CD14-positive monocyte (primary cell): Measurements from ENCODE around the gene SPTSSA. TPM values are rescaled to one million over a fixed set of nuclear protein-coding genes. Genes with fewer than 3 reads are reported as not detected.
A peak's percentile ranks its signal among the peaks of the same experiment; 100 is the strongest.

Experiments used
- DNase-seq, 3 donors: peaks; one replicate each; pipeline ENCODE4 v3.0.0-alpha.2; 2011 to 2022
- H2AFZ ChIP-seq: 2 replicates; pipeline ENCODE4 v1.6.0; 2012; ENCODE audit warnings: mild to moderate bottlenecking, low read depth, low read length, inconsistent platforms; ENCODE audit not compliant: insufficient read depth, poor library complexity, severe bottlenecking
- H3K27ac ChIP-seq, 2 donors: 1 replicate in 1 of 2; 2 replicates in 1 of 2; pipeline ENCODE4 v1.5.1; 2012 to 2013; ENCODE audit warnings: low read length in 2 of 2, control low read depth in 1 of 2, inconsistent platforms in 1 of 2, low read depth in 1 of 2, mild to moderate bottlenecking in 1 of 2
- H3K27me3 ChIP-seq, 2 donors: one replicate each; pipeline versions ENCODE4 v1.6.0 to v1.6.1; 2011 to 2013; ENCODE audit warnings: low read length in 2 of 2; ENCODE audit not compliant: control insufficient read depth in 2 of 2, insufficient read depth in 2 of 2
- H3K36me3 ChIP-seq, 2 donors: replicated peaks in 1 of 2; 1 replicate in 1 of 2; 2 replicates in 1 of 2; pipeline versions ENCODE4 v1.5.1 to v1.6.1; 2012 to 2013; ENCODE audit warnings: low read length in 2 of 2, control low read depth in 1 of 2, inconsistent platforms in 1 of 2, mild to moderate bottlenecking in 1 of 2; ENCODE audit not compliant: insufficient read depth in 2 of 2, control insufficient read depth in 1 of 2
- H3K4me1 ChIP-seq, 2 donors: 1 replicate in 1 of 2; 2 replicates in 1 of 2; pipeline versions ENCODE4 v1.5.1 to v1.6.1; 2012 to 2013; ENCODE audit warnings: low read length in 2 of 2, control low read depth in 1 of 2, inconsistent platforms in 1 of 2, mild to moderate bottlenecking in 1 of 2, moderate library complexity in 1 of 2; ENCODE audit not compliant: insufficient read depth in 2 of 2, control insufficient read depth in 1 of 2
- H3K4me2 ChIP-seq: replicated peaks from 2 replicates; pipeline ENCODE3; 2012; ENCODE audit warnings: low read length, moderate library complexity, mild to moderate bottlenecking; ENCODE audit not compliant: poor library complexity, severe bottlenecking; ENCODE audit errors: extremely low read depth
- H3K4me3 ChIP-seq, 3 experiments: fragments of 200-600 bp in 1 of 3; sonication (generic) in 1 of 3; replicated peaks in 1 of 3; 1 replicate in 2 of 3; 2 replicates in 1 of 3; pipeline ENCODE4 v1.5.1; 2011 to 2013; ENCODE audit warnings: low read length in 3 of 3, mild to moderate bottlenecking in 3 of 3, control low read depth in 2 of 3, low read depth in 2 of 3, inconsistent platforms in 1 of 3, moderate library complexity in 1 of 3
- H3K79me2 ChIP-seq: 2 replicates; pipeline ENCODE4 v1.6.0; 2012; ENCODE audit warnings: mild to moderate bottlenecking, control low read depth, inconsistent platforms, low read length, moderate library complexity; ENCODE audit not compliant: insufficient read depth
- H3K9ac ChIP-seq: 2 replicates; pipeline ENCODE4 v1.6.0; 2017; ENCODE audit warnings: low read length, mild to moderate bottlenecking; ENCODE audit not compliant: insufficient read depth, poor library complexity, severe bottlenecking
- H3K9me3 ChIP-seq, 2 donors: replicated peaks in 1 of 2; 1 replicate in 1 of 2; 2 replicates in 1 of 2; pipeline versions ENCODE4 v1.5.1 to v1.6.1; 2012 to 2013; ENCODE audit warnings: low read length in 2 of 2, control low read depth in 1 of 2; ENCODE audit not compliant: control insufficient read depth in 1 of 2, insufficient read depth in 1 of 2
- H4K20me1 ChIP-seq: 2 replicates; pipeline ENCODE4 v1.6.0; 2012; ENCODE audit warnings: mild to moderate bottlenecking, low read length, control low read depth, moderate library complexity; ENCODE audit not compliant: insufficient read depth
- H3K27ac Mint-ChIP-seq, 7 donors: one replicate each; pipeline ENCODE4 v1.8.0; 2020; ENCODE audit warnings: mild to moderate bottlenecking in 7 of 7, mixed read lengths in 7 of 7, moderate library complexity in 6 of 7, inconsistent platforms in 2 of 7
- H3K27me3 Mint-ChIP-seq, 3 donors: one replicate each; pipeline ENCODE4 v1.8.0; 2021 to 2022; ENCODE audit warnings: low read depth in 3 of 3, mild to moderate bottlenecking in 3 of 3, mixed read lengths in 3 of 3, moderate library complexity in 3 of 3, inconsistent platforms in 1 of 3
- H3K36me3 Mint-ChIP-seq, 2 donors: one replicate each; pipeline ENCODE4 v1.8.0; 2020; ENCODE audit warnings: mixed read lengths in 2 of 2, inconsistent platforms in 1 of 2, mild to moderate bottlenecking in 1 of 2
- H3K4me1 Mint-ChIP-seq: one replicate; pipeline ENCODE4 v1.8.0; 2020; ENCODE audit warnings: mild to moderate bottlenecking, mixed read lengths
- H3K4me3 Mint-ChIP-seq, 2 donors: one replicate each; pipeline ENCODE4 v1.8.0; 2020; ENCODE audit warnings: mild to moderate bottlenecking in 2 of 2, mixed read lengths in 2 of 2, moderate library complexity in 1 of 2
- H3K9me3 Mint-ChIP-seq, 7 donors: one replicate each; pipeline ENCODE4 v1.8.0; 2020 to 2022; ENCODE audit warnings: mixed read lengths in 7 of 7, mild to moderate bottlenecking in 6 of 7, moderate library complexity in 6 of 7, inconsistent platforms in 2 of 7
- CTCF ChIP-seq: fragments of 200-600 bp; IDR thresholded peaks from one replicate; pipeline ENCODE4 v1.8.0; 2022; ENCODE audit warnings: antibody characterized with exemption, mild to moderate bottlenecking
- WGBS: methylation state at CpG from one replicate; pipeline ENCODE4 v1.1.5; 2013; ENCODE audit warnings: missing lambda C conversion rate; ENCODE audit not compliant: insufficient coverage; 5-methylcytosine and 5-hydroxymethylcytosine counted together
- intact Hi-C, 2 donors: fragments of 100-400 bp; cut with micrococcal nuclease; formaldehyde crosslinking; loops; one replicate each; pipeline versions ENCODE4 v1.15.0 to v1.15.1; 2023
- polyA plus RNA-seq, 3 donors: library from polyadenylated mRNA; depleted of rRNA in 1 of 3; unstranded in 2 of 3; stranded (reverse) in 1 of 3; fragments of 300-500 nt in 2 of 3; fragments of >200 nt in 1 of 3; fragmentation: Illumina TruSeq in 2 of 3; gene quantifications; 1 replicate in 2 of 3; 2 replicates in 1 of 3; pipeline ENCODE4 v1.2.3, GENCODE V29; 2012 to 2021

Gene SPTSSA
- polyA plus RNA-seq, 3 donors, result 14.2 to 85.7 (median 70.6) TPM

- Mint-ChIP-seq H3K4me3 (no peak overlapping the region), H3K36me3 (peaks cover 25 to 51% of the 10 kb centered on the region in 2 donors), H3K4me1 (peaks cover 17% of the 10 kb centered on the region), H3K9me3 (no peaks in the 10 kb centered on the region), H3K27ac (no peak overlapping the region), H3K27me3 (no peaks in the 10 kb centered on the region)
- no peak overlapping the region for H2AFZ ChIP-seq
- peaks cover 27 to 42% of the 10 kb centered on the region in 2 donors for H3K36me3 ChIP-seq
- no peak overlapping the region for H3K4me3 ChIP-seq
- no peaks in the 10 kb centered on the region for H3K27me3 ChIP-seq
- no peak overlapping the region for H3K4me2 ChIP-seq
- H3K9ac ChIP-seq, result no peak overlapping the region
- H4K20me1 ChIP-seq, result peaks cover 43% of the 10 kb centered on the region
- TF ChIP-seq CTCF, result no peak
- H3K9me3 ChIP-seq, result no peaks in the 10 kb centered on the region
- intact Hi-C loops, result no loop called here
- WGBS, result no CpG with 5 or more reads among the region's 3 CpGs
- H3K27ac ChIP-seq, result peak overlapping the region in 1 of 2 donors; percentile 14
- H3K79me2 ChIP-seq, result peaks cover 91% of the 10 kb centered on the region
- no peak for DNase-seq
- peaks cover 14% of the 10 kb centered on the region in 2 donors for H3K4me1 ChIP-seq
These were observed 4.9 kb downstream of the SPTSSA start for GRCh38 chr14:34457186-34457585.

GRCh38 chr14:34453226-34453625 lies 8.8 kb downstream of the SPTSSA start:
- H3K27me3 ChIP-seq, result no peaks in the 10 kb centered on the region
- Mint-ChIP-seq H3K27ac (peak overlapping the region in 3 of 7 donors; percentile 32 to 80 (median 40)), H3K9me3 (peaks cover 0 to 2% (median 0%) of the 10 kb centered on the region in 7 donors), H3K36me3 (peaks cover 39 to 71% of the 10 kb centered on the region in 2 donors), H3K4me3 (no peak overlapping the region), H3K4me1 (no peaks in the 10 kb centered on the region), H3K27me3 (peaks cover 0 to 1% (median 0%) of the 10 kb centered on the region in 3 donors)
- peaks cover 89% of the 10 kb centered on the region for H3K79me2 ChIP-seq
- TF ChIP-seq CTCF, result no peak
- H3K27ac ChIP-seq, result no peak overlapping the region
- peaks cover 50% of the 10 kb centered on the region for H4K20me1 ChIP-seq
- H3K36me3 ChIP-seq, result peaks cover 38 to 74% of the 10 kb centered on the region in 2 donors
- H3K9ac ChIP-seq, result no peak overlapping the region
- intact Hi-C loops, result no loop called here
- H3K4me2 ChIP-seq, result no peak overlapping the region
- 100% methylated on average over 1 of the region's 2 CpGs for WGBS
- no peak overlapping the region for H2AFZ ChIP-seq
- no peaks in the 10 kb centered on the region for H3K9me3 ChIP-seq
- H3K4me1 ChIP-seq, result no peaks in the 10 kb centered on the region
- H3K4me3 ChIP-seq, result no peak overlapping the region
- no peak for DNase-seq
